ENCODE results near the gene RASGRF2.

DNA sequence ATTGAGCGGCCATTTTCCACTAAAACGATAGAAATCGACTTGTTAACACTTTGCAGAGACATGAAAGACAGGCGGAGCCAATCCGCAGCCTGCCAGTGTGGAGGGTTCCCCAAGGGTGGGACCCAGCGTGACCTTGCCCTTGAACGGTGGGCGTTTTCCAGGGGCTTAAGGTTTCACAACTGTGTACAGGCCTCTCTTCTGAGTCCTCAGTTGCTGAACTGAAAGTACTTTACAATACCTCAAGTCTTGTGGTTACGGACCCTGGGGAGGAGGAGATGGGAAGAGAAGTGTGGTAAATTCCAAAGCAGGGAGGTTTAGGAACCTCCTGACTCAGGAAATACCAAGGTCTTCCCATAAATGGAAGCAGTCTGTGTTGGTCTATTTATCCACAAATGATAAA lies 204.8 kb downstream of the RASGRF2 start:
- no peak for TF ChIP-seq POLR2A (IDR thresholded peaks at IDR 0.05)
- TF ChIP-seq, protein P1, sequence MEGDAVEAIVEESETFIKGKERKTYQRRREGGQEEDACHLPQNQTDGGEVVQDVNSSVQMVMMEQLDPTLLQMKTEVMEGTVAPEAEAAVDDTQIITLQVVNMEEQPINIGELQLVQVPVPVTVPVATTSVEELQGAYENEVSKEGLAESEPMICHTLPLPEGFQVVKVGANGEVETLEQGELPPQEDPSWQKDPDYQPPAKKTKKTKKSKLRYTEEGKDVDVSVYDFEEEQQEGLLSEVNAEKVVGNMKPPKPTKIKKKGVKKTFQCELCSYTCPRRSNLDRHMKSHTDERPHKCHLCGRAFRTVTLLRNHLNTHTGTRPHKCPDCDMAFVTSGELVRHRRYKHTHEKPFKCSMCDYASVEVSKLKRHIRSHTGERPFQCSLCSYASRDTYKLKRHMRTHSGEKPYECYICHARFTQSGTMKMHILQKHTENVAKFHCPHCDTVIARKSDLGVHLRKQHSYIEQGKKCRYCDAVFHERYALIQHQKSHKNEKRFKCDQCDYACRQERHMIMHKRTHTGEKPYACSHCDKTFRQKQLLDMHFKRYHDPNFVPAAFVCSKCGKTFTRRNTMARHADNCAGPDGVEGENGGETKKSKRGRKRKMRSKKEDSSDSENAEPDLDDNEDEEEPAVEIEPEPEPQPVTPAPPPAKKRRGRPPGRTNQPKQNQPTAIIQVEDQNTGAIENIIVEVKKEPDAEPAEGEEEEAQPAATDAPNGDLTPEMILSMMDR (IDR thresholded peaks at IDR 0.05) = no peak
